Measurements from ENCODE around the gene PRSS53. TPM values are rescaled to one million over a fixed set of nuclear protein-coding genes. Genes with fewer than 3 reads are reported as not detected.

PRSS53 gene
- total and polyA plus RNA-seq, 2 donors from 2014 or later: 0.99 to 2.6 TPM

DNA sequence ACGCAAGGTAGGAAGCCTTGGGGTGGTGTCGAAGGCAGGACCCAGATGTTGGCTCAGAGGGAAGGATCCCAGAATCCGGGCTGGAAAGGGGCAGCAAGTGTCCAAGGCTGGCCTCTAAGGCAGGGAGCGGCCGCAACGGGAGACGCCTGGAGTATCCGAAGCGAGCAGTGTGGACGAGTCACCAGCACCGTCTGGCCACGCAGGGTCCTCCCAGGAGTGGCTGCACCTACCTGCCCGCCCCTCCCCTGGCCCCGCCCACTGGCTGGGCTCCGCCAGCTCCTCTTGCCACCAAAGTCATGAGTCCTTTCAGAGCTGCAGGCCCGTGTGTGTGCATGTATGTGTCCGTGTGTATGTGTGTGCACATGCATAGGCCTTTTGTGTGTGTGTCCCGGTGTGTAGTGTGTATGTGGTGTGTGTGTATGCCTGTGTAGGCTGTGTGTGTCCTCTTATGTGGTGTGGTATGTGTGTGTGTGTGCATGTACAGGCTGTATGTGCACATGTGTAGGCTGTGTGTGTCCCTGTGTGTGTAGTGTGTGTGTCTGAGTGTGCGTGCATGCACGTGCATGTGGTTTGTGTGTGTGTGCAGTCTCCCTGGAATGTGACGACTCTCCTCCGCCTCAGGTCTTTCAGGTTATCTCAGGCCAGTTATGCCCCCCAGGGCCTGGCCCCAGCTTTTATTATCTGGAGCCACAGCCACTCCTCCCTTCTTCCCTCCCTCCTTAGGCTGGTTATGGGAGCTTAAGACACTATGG, 47.0 kb upstream of the PRSS53 start, which contains the start of gene PRSS8:
Gene PRSS8 (minus strand): TSS at position 193 of the 752 bp plus-strand sequence. CDS start 229 bp downstream, outside the sequence.
- TF ChIP-seq, protein P1, sequence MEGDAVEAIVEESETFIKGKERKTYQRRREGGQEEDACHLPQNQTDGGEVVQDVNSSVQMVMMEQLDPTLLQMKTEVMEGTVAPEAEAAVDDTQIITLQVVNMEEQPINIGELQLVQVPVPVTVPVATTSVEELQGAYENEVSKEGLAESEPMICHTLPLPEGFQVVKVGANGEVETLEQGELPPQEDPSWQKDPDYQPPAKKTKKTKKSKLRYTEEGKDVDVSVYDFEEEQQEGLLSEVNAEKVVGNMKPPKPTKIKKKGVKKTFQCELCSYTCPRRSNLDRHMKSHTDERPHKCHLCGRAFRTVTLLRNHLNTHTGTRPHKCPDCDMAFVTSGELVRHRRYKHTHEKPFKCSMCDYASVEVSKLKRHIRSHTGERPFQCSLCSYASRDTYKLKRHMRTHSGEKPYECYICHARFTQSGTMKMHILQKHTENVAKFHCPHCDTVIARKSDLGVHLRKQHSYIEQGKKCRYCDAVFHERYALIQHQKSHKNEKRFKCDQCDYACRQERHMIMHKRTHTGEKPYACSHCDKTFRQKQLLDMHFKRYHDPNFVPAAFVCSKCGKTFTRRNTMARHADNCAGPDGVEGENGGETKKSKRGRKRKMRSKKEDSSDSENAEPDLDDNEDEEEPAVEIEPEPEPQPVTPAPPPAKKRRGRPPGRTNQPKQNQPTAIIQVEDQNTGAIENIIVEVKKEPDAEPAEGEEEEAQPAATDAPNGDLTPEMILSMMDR (IDR thresholded peaks at IDR 0.05; ENCODE audit: borderline replicate concordance, extremely low read depth, insufficient read depth): no peak
- intact Hi-C loops (cut with DNase I): no loop called here
- Histone ChIP-seq H3K36me3 (ENCODE audit: control insufficient read depth in 2 of 3, insufficient read depth in 3 of 3, low read length in 3 of 3) (peaks cover 0 to 20% (median 0%) of the 10 kb centered on the region in 3 donors), H3K27me3 (ENCODE audit: control insufficient read depth, insufficient read depth, low read length) (no peaks in the 10 kb centered on the region), H3K4me1 (ENCODE audit: control insufficient read depth in 2 of 3, insufficient read depth in 2 of 3, low read depth in 1 of 3, low read length in 3 of 3) (peaks cover 0 to 34% (median 21%) of the 10 kb centered on the region in 3 donors), H3K4me3 (ENCODE audit: low read length in 3 of 3) (peak within 1 kb of the TSS; percentile 42 to 91 (median 87)), H3K27ac (ENCODE audit: low read depth in 2 of 2, low read length in 2 of 2) (peak within 1 kb of the TSS; percentile 90 to 94), H3K9ac (ENCODE audit: low read length in 3 of 3) (peak within 1 kb of the TSS; percentile 4 to 97 (median 20)), H3K9me3 (ENCODE audit: control insufficient read depth in 2 of 3, insufficient read depth in 1 of 3, low read length in 3 of 3) (no peaks in the 10 kb centered on the region)
- FAIRE-seq (no peak), DNase-seq (peak; percentile 70 to 95 (median 80))

DNA sequence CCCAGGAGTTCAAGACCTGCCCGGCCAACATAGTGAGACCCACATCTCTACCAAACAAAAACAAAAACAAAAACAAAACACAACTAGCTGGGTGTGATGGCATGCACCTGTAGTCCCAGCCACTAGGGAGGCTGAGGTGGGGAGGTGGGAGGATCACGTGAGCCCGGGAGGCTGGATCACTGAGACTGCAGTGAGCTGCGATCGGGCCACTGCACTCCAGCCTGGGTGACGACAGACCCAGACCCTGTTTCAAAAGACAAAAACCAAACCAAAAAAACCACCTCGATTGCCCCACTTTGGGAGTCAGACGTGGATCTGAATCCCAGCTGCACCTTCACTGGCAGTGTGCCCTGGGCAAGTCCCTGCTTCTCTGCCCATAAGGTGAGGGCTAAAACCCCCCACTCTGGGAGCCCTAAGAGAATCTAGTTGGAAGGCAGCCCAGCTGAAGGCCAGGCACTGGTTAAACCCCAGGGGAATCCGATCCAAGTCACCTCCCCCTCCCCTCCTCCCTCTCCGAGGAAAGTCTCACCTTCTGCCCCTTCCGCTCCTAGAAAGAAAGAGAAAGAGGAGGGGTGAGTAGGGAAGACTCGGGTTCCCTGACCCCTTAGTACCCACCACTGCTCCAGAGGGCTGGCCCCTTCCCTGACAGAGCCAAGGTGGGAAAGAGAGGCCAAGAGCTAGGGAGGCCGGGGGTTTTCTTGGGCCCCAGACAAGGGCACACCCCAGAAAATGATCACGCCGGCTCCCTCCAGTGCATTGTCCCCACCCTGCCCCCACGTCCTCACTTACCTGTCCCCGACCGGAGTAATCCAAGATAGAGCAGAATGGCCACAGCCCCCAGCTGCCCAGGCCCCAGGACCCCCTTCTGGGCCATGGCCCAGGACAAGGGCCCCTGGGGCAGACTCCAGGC, 46.1 kb upstream of the PRSS53 start:
- Histone ChIP-seq H3K9me3 (ENCODE audit: control insufficient read depth in 2 of 3, insufficient read depth in 1 of 3, low read length in 3 of 3) (no peaks in the 10 kb centered on the region), H3K4me1 (ENCODE audit: control insufficient read depth in 2 of 3, insufficient read depth in 2 of 3, low read depth in 1 of 3, low read length in 3 of 3) (peaks cover 0 to 39% (median 21%) of the 10 kb centered on the region in 3 donors), H3K4me3 (ENCODE audit: low read length in 3 of 3) (peak overlapping the region; percentile 42 to 91 (median 87)), H3K36me3 (ENCODE audit: control insufficient read depth in 2 of 3, insufficient read depth in 3 of 3, low read length in 3 of 3) (peaks cover 0 to 24% (median 3%) of the 10 kb centered on the region in 3 donors), H3K27me3 (ENCODE audit: control insufficient read depth, insufficient read depth, low read length) (no peaks in the 10 kb centered on the region), H3K27ac (ENCODE audit: low read depth in 2 of 2, low read length in 2 of 2) (peak overlapping the region; percentile 90 to 94), H3K9ac (ENCODE audit: low read length in 3 of 3) (peak overlapping the region; percentile 4 to 97 (median 20))
- DNase-seq (peak in 4 of 5 donors; percentile 72 to 83 (median 82)), FAIRE-seq (no peak)
- TF ChIP-seq, protein P1 (IDR thresholded peaks at IDR 0.05; ENCODE audit: borderline replicate concordance, extremely low read depth, insufficient read depth): no peak
- intact Hi-C loops (cut with DNase I): no loop called here

DNA sequence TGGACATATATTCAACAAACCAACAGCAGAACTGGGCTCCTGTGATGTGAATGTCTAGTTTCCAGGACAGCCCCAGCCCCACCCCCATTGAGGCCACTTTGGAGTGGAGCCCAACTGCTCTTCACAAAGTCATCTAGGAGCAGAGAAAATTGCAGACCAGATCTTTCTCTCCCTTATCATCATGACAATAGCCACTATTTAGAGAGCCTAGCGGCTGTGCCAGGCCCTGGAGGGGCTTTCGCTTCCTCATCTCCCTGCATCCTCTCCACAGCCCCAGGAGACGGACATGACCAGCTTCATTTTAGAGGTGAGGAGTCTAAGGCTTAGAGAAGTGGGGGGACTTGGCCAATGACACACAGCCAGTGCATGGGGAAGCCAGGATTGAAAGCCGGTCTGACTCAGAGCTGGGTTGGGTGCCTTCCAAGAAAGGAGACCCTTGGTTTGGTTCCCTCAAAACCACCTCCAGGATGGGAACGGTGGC, 45.4 kb upstream of the PRSS53 start:
- intact Hi-C loops (cut with DNase I): no loop called here
- Histone ChIP-seq H3K36me3 (ENCODE audit: control insufficient read depth in 2 of 3, insufficient read depth in 3 of 3, low read length in 3 of 3) (peaks cover 2 to 24% (median 3%) of the 10 kb centered on the region in 3 donors), H3K4me3 (ENCODE audit: low read length in 3 of 3) (peak overlapping the region; percentile 42 to 91 (median 87)), H3K4me1 (ENCODE audit: control insufficient read depth in 2 of 3, insufficient read depth in 2 of 3, low read depth in 1 of 3, low read length in 3 of 3) (peaks cover 0 to 43% (median 21%) of the 10 kb centered on the region in 3 donors), H3K27ac (ENCODE audit: low read depth in 2 of 2, low read length in 2 of 2) (peak overlapping the region; percentile 90 to 94), H3K9ac (ENCODE audit: low read length in 3 of 3) (peak overlapping the region in 2 of 3 donors; percentile 41 to 97), H3K9me3 (ENCODE audit: control insufficient read depth in 2 of 3, insufficient read depth in 1 of 3, low read length in 3 of 3) (no peaks in the 10 kb centered on the region), H3K27me3 (ENCODE audit: control insufficient read depth, insufficient read depth, low read length) (no peaks in the 10 kb centered on the region)
- FAIRE-seq (no peak), DNase-seq (no peak)
- TF ChIP-seq, protein P1 (IDR thresholded peaks at IDR 0.05; ENCODE audit: borderline replicate concordance, extremely low read depth, insufficient read depth): no peak

Data from kidney (tissue), 14 donors.